HG03103 (cell line): ENCODE results near the gene LYRM4.
A peak's percentile ranks its signal among the peaks of the same experiment; 100 is the strongest.

Experiments
- ATAC-seq: cut with Tn5 transposase; IDR thresholded peaks from one replicate; pipeline ENCODE4 v1.9.1; 2021; ENCODE audit warnings: low read depth; ENCODE audit not compliant: unreplicated experiment

LYRM4 gene

GRCh38 chr6:5282191-5282623, 21.5 kb upstream of the LYRM4 start:
- no peak for ATAC-seq

- no peak for ATAC-seq
Measured at GRCh38 chr6:5280920-5281319, 20.2 kb upstream of the LYRM4 start.

- no peak for ATAC-seq
Measured at GRCh38 chr6:5279891-5280338, 19.2 kb upstream of the LYRM4 start.

GRCh38 chr6:5278565-5279120, 17.9 kb upstream of the LYRM4 start:
- ATAC-seq = no peak

GRCh38 chr6:5278047-5278446, 17.3 kb upstream of the LYRM4 start:
- ATAC-seq = peak; percentile 77

GRCh38 chr6:5277589-5277988, 16.8 kb upstream of the LYRM4 start:
- ATAC-seq = no peak

GRCh38 chr6:5276581-5276980, 15.8 kb upstream of the LYRM4 start:
- ATAC-seq = no peak

GRCh38 chr6:5275497-5275896, 14.7 kb upstream of the LYRM4 start:
- no peak for ATAC-seq

- no peak for ATAC-seq
Measured at GRCh38 chr6:5274231-5274630, 13.5 kb upstream of the LYRM4 start.

- no peak for ATAC-seq
Measured at GRCh38 chr6:5271926-5272325, 11.2 kb upstream of the LYRM4 start.

- no peak for ATAC-seq
Measured at GRCh38 chr6:5270093-5270680, 9.4 kb upstream of the LYRM4 start.

GRCh38 chr6:5266423-5266822, 5.7 kb upstream of the LYRM4 start:
- no peak for ATAC-seq

- ATAC-seq = no peak
Measured at GRCh38 chr6:5261545-5262109, 877 bp upstream of the LYRM4 start.

GRCh38 chr6:5260111-5260620, 584 bp downstream of the LYRM4 start:
- ATAC-seq = peak; percentile 62

GRCh38 chr6:5259428-5259827, 1.3 kb downstream of the LYRM4 start:
- ATAC-seq = no peak

- no peak for ATAC-seq
Measured at GRCh38 chr6:5257400-5257799, 3.4 kb downstream of the LYRM4 start.

GRCh38 chr6:5256952-5257351, 3.8 kb downstream of the LYRM4 start:
- no peak for ATAC-seq

GRCh38 chr6:5250911-5251310, 9.8 kb downstream of the LYRM4 start:
- ATAC-seq = no peak

- no peak for ATAC-seq
Measured at GRCh38 chr6:5250451-5250850, 10.3 kb downstream of the LYRM4 start.

GRCh38 chr6:5249451-5250122, 11.2 kb downstream of the LYRM4 start:
- ATAC-seq = no peak

GRCh38 chr6:5248302-5249098, 12.2 kb downstream of the LYRM4 start:
- no peak for ATAC-seq
